ENCODE data around the gene TPST2.
A peak's percentile ranks its signal among the peaks of the same experiment; 100 is the strongest.

TPST2 gene

GRCh38 chr22:26485013-26485412, 104.9 kb downstream of the TPST2 start:
- peaks cover 37% of the 10 kb centered on the region for H3F3A ChIP-seq (ENCODE audit: control insufficient read depth, insufficient read depth)
- H4K20me1 ChIP-seq (ENCODE audit: control insufficient read depth, insufficient read depth, low read depth, low read length) = no peaks in the 10 kb centered on the region
- H3K9me2 ChIP-seq (replicated peaks; ENCODE audit: control insufficient read depth, low read length) = no peaks in the 10 kb centered on the region
- TF ChIP-seq, protein P1, sequence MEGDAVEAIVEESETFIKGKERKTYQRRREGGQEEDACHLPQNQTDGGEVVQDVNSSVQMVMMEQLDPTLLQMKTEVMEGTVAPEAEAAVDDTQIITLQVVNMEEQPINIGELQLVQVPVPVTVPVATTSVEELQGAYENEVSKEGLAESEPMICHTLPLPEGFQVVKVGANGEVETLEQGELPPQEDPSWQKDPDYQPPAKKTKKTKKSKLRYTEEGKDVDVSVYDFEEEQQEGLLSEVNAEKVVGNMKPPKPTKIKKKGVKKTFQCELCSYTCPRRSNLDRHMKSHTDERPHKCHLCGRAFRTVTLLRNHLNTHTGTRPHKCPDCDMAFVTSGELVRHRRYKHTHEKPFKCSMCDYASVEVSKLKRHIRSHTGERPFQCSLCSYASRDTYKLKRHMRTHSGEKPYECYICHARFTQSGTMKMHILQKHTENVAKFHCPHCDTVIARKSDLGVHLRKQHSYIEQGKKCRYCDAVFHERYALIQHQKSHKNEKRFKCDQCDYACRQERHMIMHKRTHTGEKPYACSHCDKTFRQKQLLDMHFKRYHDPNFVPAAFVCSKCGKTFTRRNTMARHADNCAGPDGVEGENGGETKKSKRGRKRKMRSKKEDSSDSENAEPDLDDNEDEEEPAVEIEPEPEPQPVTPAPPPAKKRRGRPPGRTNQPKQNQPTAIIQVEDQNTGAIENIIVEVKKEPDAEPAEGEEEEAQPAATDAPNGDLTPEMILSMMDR (IDR thresholded peaks at IDR 0.05; ENCODE audit: low read depth, low read length, poor library complexity, severe bottlenecking) = no peak
- TF ChIP-seq EZH2phosphoT487 (IDR thresholded peaks at IDR 0.05; ENCODE audit: borderline replicate concordance, low read length) = no peak
- H3K79me2 ChIP-seq (ENCODE audit: control insufficient read depth, low read length) = peaks cover 97% of the 10 kb centered on the region
- H3K27me3 ChIP-seq (ENCODE audit: control insufficient read depth, low read length) = no peaks in the 10 kb centered on the region
- H3K4me2 ChIP-seq (ENCODE audit: low read length) = peak overlapping the region; percentile 98
- peaks cover 88% of the 10 kb centered on the region for H3K4me1 ChIP-seq (ENCODE audit: control insufficient read depth, low read length)
- peaks cover 76% of the 10 kb centered on the region for H3K36me3 ChIP-seq (ENCODE audit: control insufficient read depth, low read length)
- H3K27ac ChIP-seq (ENCODE audit: low read depth, low read length) = peak overlapping the region; percentile 98
- H3K4me3 ChIP-seq (ENCODE audit: low read length) = peak overlapping the region; percentile 97
- H3K9me3 ChIP-seq (ENCODE audit: control insufficient read depth, insufficient read depth, low read length) = no peaks in the 10 kb centered on the region

GRCh38 chr22:26484360-26484706, 105.6 kb downstream of the TPST2 start:
- Histone ChIP-seq H3K9me3 (ENCODE audit: control insufficient read depth, insufficient read depth, low read length) (no peaks in the 10 kb centered on the region), H3K4me1 (ENCODE audit: control insufficient read depth, low read length) (peaks cover 88% of the 10 kb centered on the region), H3K4me3 (ENCODE audit: low read length) (peak overlapping the region; percentile 97), H4K20me1 (ENCODE audit: control insufficient read depth, insufficient read depth, low read depth, low read length) (no peaks in the 10 kb centered on the region), H3K79me2 (ENCODE audit: control insufficient read depth, low read length) (peaks cover 99% of the 10 kb centered on the region), H3K9me2 (replicated peaks; ENCODE audit: control insufficient read depth, low read length) (no peaks in the 10 kb centered on the region), H3K27me3 (ENCODE audit: control insufficient read depth, low read length) (no peaks in the 10 kb centered on the region), H3K27ac (ENCODE audit: low read depth, low read length) (peak overlapping the region; percentile 98), H3K36me3 (ENCODE audit: control insufficient read depth, low read length) (peaks cover 76% of the 10 kb centered on the region), H3K4me2 (ENCODE audit: low read length) (peak overlapping the region; percentile 98), H3F3A (ENCODE audit: control insufficient read depth, insufficient read depth) (peaks cover 41% of the 10 kb centered on the region)
- TF ChIP-seq, protein P1 (IDR thresholded peaks at IDR 0.05; ENCODE audit: low read depth, low read length, poor library complexity, severe bottlenecking) = no peak
- TF ChIP-seq EZH2phosphoT487 (IDR thresholded peaks at IDR 0.05; ENCODE audit: borderline replicate concordance, low read length) = no peak

- no peaks in the 10 kb centered on the region for H3K9me3 ChIP-seq (ENCODE audit: control insufficient read depth, insufficient read depth, low read length)
- H3K4me2 ChIP-seq (ENCODE audit: low read length) = peak within 1 kb of the TSS; percentile 98
- peaks cover 76% of the 10 kb centered on the region for H3K36me3 ChIP-seq (ENCODE audit: control insufficient read depth, low read length)
- H3K4me1 ChIP-seq (ENCODE audit: control insufficient read depth, low read length) = peaks cover 86% of the 10 kb centered on the region
- peak within 1 kb of the TSS; percentile 98 for H3K27ac ChIP-seq (ENCODE audit: low read depth, low read length)
- no peaks in the 10 kb centered on the region for H3K9me2 ChIP-seq (replicated peaks; ENCODE audit: control insufficient read depth, low read length)
- H3F3A ChIP-seq (ENCODE audit: control insufficient read depth, insufficient read depth) = peaks cover 43% of the 10 kb centered on the region
- peaks cover 99% of the 10 kb centered on the region for H3K79me2 ChIP-seq (ENCODE audit: control insufficient read depth, low read length)
- H3K4me3 ChIP-seq (ENCODE audit: low read length) = peak within 1 kb of the TSS; percentile 97
- no peaks in the 10 kb centered on the region for H3K27me3 ChIP-seq (ENCODE audit: control insufficient read depth, low read length)
- TF ChIP-seq EZH2phosphoT487 (IDR thresholded peaks at IDR 0.05; ENCODE audit: borderline replicate concordance, low read length) = no peak
- TF ChIP-seq, protein P1 (IDR thresholded peaks at IDR 0.05; ENCODE audit: low read depth, low read length, poor library complexity, severe bottlenecking) = no peak
- no peaks in the 10 kb centered on the region for H4K20me1 ChIP-seq (ENCODE audit: control insufficient read depth, insufficient read depth, low read depth, low read length)
Observed at GRCh38 chr22:26483439-26484359, 106.2 kb downstream of the TPST2 start, which contains the start of the genes HPS4 and SRRD. HPS4 (minus strand) TSS chr22:26483783; CDS start chr22:26481762, 2,021 bp downstream. SRRD (plus strand) TSS chr22:26483877; CDS start chr22:26483891, 14 bp downstream.
